CD4-positive, alpha-beta T cell treated with Interferon alpha-2 for 1 hour (primary cell): ENCODE data around the gene PRKCA.
"Not testable (repeated sequence)": the region's sequence is repeated elsewhere in the genome, so short reads cannot be mapped to it uniquely, and the experiment has no call there.

ENCODE experiments used
- DNase-seq, 2 donors: peaks; one replicate each; pipeline ENCODE4 v3.0.0-alpha.2; 2020 to 2022

PRKCA gene

DNA sequence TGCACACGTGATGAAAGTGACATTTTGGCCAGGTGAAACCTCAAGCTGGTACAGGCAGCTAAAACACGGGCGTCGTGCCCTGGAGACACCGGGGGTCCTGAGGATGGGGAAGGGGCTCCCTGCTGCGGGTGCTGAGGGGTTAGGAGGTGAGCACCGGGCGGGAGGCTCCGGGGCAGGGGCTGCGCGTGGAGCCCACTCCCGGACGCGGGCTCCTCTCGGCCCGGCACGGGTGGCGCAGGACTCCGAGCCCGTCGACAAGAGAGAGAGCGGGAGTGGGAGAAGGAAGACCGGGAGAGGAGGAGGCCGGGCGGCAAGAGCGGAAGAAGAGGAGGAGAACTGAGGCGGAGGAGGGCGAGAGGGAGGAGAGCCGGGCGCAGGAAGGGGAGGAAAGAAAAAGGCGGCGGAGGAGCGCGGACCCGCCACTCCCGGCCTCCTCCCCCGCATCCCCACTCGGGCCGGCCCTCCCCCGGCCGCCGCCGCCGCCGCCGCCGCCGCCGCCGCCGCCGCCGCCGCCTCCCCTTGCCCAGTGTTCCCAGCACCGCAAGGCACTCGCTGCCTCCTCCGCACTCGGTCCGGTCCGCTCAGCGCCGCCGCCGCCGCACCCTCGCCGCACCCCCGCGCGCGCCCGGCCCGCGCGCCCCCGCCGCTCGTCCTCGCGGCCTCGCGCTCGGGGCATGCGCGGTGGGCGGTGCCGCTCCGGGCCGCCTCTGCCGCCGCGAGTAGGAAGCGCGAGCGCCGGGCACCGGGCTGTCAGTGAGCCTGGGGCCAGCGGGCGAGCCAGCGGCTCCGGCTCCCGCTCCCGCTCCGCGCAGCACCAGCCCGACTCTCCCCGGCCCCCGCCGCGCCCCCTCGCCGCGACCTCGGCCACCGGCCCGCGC, at the start of gene PRKCA:
PRKCA (plus strand) TSS at position 750 of the 878 bp plus-strand sequence.
- peak; percentile 66 to 80 for DNase-seq

GRCh38 chr17:66253458-66253857, 49.0 kb upstream of the PRKCA start:
- not testable (repeated sequence) for DNase-seq

- peak; percentile 48 to 81 for DNase-seq
Observed at GRCh38 chr17:66255112-66255511, 47.3 kb upstream of the PRKCA start.

GRCh38 chr17:66255527-66255971, 46.9 kb upstream of the PRKCA start:
- peak in 1 of 2 donors; percentile 18 for DNase-seq

DNA sequence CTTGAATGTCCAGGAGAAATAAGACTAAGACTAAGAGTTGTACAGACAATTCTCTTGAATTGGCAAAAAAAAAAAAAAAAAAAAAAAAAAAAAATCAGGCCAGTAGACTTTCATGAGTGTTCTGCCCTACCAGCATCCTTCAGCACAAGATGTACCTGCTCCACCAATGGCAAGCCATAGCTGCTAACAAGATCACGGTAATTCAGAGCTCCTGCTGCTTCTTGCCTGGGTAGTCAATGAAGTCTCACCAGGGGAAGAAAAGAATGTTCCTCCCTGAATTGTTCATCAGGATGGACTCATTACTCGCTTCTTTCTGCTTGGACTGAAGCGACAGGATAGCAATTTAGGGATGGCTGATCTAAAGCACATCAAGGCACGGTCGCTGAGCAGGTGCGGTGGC, 42.1 kb upstream of the PRKCA start:
- no peak for DNase-seq

- no peak for DNase-seq
Observed at GRCh38 chr17:66260688-66261087, 41.7 kb upstream of the PRKCA start.

GRCh38 chr17:66262767-66263166, 39.6 kb upstream of the PRKCA start:
- DNase-seq, result no peak

DNA sequence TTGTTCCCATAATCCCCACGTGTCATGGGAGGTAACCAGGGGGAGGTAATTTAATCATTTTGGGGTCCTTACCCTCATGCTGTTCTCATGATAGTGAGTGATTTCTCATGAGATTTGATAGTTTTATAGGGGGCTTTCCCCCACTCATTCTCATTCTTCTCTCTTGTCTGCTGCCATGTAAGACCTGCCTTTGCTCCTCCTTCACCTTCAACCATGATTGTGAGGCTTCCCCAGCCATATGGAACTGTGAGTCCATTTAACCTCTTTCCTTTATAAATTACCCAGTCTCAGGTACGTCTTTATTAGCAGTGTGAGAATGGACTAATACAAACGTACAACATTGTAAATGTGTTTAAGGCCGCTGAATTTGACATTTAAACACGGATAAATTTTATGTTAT, 37.7 kb upstream of the PRKCA start:
- no peak for DNase-seq

DNA sequence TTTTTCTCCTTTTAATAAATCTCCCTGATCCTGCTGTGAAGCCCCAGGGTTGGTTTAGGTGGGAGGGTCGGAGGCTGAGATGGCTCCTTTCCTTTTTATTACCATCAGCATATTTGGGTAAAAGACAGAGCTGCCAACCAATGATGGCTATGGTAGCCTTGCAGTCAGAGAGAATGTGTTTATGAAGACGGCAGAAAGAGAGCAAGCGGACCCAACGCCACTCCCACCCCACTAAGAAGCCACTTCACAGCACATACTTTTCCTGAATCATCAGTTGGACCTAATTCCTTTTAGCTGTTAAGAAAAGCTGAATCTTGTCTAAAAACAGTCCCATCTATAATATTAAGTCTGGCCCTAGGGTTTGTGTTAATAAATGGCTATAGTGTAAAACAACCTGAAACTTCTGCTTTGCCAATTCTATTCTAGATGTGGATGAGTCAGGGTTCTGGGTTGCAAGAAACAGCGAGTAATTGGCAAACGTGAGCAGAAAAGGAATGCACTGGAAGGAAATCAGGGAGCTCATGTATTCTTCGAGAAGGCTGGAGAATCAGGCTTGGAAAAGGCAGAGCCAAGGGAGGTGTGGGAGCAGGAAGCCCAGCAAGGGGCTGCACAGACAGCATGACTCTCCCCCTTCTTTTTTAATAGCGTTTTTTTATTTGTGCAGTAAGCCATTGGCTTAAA, 34.0 kb upstream of the PRKCA start:
- DNase-seq, result no peak

- DNase-seq, result no peak
Observed at GRCh38 chr17:66270106-66270505, 32.3 kb upstream of the PRKCA start.

DNA sequence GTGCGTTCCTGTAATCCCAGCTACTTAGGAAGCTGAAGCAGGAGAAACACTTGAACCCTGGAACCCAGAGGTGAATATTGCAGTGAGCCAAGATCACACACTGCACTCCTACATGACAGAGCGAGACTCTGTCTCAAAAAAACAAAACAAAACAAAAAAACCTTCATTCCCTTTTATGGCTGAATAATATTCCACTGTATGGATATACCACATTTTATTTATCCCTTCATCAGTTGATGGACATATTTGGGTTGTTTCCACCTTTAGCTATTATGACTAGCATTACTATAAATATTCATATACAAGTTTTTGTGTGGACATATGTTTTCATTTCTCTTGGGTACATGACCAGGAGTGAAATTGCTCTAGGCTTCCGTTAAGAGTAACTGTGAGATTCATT, 30.9 kb upstream of the PRKCA start:
- DNase-seq, result no peak

DNA sequence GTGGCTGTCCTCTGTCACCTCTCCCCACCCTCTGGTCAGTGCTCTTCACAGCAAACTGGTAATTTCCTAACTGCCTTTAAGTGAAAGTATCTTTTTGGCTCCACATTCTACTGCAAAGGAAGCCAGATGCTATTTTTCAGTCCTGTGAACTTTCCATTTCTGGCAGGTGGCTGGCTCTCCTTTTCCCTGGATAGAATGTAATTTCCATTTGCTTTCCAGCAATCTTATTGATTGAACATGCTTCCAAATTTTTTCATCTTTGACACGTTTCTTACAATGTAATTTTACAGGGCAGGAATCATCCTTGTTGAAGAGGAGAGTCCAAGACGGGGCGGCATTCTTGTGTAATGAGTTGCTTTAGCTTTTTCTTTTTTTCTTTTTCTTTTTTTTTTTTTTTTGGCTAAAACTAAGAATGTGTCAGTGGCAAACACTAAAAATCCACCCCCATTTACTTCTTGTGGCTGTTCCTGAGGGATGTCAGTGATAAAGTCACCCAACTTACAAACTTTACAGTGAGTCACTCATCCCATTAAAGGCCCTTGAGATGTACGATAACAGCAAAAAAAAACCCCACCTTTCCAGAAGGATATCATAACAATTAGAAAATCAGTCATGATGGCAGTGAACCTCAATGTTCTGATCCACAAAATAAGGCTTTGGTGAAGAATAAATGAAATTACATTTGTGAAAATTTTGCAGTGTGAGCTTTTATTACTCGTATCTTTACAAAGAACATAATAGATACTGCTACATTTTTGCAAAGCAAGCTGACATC, 29.4 kb upstream of the PRKCA start:
- DNase-seq, result no peak

DNA sequence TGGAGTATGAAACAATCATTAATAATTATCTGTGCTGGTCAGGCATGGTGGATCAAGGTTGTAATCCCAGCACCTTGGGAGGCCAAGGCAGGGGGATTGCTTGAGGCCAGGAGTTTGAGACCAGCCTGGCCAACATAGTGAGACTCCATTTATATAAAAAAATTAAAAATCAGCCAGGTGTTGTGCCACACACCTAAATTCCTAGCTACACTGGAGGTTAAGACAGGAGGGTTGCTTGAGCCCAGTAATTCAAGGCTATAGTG, 28.9 kb upstream of the PRKCA start:
- no peak for DNase-seq

DNA sequence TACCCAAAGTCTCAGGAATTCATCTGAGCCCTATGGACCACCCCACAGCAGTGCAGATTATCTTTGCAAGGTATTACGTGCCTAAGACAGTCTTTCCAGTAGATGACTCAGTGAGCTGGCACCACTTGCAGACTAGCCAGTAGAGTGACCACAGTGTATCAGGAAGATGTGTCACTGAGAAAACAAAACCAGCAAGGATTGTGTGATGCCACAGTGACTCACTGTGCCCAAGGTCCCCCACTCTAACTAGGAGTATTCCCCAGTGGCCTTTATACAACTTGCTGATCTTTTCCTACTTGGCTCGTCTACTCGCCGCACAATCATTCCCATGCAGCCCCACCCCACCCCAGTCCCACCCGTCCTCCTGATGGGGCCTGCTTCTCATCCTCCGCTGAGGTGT, 26.8 kb upstream of the PRKCA start:
- DNase-seq, result no peak

GRCh38 chr17:66276328-66276937, 26.0 kb upstream of the PRKCA start:
- DNase-seq, result no peak

- DNase-seq, result no peak
Observed at GRCh38 chr17:66277191-66277590, 25.2 kb upstream of the PRKCA start.

DNA sequence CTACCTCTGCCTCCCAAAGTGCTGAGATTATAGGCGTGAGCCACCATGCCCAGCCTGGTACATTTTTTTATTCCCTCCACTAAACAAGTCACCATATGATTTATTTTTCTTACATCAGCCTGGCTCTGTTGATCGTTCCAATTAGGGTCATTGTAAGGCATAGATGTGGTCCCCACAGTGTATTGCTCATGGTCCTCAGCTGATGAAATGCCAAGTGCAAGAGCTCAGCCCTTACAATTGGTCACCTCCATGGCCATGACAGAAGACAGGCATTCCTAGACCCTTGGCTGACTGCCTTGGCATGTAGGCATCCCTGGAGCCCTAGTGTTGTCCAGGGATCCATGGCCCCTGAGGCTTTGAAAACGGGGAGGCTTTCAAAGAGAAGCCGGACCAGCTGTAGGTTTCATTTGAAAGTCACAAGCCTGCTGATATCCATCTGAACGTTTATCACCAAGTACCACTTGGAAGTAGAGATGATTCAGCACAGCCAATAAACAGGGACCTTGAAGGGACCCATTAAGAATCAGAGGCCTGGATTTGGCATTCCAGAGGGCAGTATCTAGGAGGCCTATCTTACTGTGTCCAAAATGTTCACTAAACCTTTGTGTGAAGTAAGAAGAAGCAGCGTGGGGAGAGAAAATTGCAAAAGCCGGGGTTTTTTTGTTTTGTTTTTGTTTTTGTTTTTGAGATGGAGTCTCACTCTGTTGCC, 20.6 kb upstream of the PRKCA start:
- DNase-seq, result no peak

- DNase-seq, result no peak
Observed at GRCh38 chr17:66283296-66283934, 19.0 kb upstream of the PRKCA start.

DNA sequence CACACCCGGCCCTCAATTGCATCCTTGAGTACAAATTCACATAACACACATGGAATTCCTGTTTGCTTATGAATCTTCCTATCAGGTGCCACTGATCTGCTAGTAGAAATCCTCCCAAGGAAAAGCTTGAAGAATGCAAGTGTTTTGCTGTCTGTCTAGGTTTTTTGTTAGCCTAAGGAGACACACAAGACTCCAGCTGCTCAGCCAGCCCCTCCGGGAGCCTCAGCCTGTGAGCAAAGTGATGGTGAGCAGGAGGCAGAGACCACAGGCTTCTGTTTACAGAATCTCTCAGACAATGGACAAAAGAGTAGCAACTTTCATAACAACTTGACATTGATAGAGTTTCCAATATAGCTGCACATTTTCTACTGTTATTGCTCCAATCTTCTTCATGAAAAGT, 18.4 kb upstream of the PRKCA start:
- no peak for DNase-seq

DNA sequence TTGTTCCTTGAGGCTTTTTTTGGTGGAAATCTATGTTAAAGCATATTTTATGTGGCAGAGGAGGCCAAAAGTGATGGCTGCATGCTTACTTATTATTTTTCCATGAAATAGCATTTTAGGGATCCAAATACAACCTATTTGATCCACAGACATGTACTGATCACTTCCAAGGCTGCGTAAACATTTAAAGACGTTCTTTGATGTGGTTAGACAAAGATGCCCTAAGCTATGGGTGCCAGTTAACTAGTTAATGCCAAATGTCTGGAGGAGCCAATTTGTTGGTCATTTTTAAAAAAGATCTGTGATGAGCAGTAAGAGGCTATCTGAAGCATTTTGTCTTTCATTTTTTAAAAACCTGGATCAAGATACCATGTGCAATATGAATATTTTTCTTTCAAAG, 17.3 kb upstream of the PRKCA start:
- DNase-seq, result no peak

DNA sequence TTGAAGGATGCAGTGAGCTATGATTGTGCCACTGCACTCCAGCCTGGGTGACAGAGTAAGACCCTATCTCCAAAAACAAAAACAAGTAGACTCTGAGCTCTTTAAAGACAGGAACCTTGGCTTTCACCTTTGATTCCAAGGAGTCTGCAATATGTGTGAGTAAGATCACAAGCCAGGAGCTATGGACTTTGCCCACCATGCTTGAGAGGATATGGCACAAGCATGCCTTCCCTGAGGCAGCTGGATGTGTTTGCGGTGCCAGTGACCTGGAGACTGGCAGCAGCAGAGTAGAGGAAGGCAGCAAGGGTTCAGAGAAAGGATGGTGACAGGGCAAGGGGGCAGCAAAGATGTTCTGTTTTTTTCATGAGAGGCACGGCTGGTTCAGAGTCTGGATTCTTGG, 14.5 kb upstream of the PRKCA start:
- no peak for DNase-seq

DNA sequence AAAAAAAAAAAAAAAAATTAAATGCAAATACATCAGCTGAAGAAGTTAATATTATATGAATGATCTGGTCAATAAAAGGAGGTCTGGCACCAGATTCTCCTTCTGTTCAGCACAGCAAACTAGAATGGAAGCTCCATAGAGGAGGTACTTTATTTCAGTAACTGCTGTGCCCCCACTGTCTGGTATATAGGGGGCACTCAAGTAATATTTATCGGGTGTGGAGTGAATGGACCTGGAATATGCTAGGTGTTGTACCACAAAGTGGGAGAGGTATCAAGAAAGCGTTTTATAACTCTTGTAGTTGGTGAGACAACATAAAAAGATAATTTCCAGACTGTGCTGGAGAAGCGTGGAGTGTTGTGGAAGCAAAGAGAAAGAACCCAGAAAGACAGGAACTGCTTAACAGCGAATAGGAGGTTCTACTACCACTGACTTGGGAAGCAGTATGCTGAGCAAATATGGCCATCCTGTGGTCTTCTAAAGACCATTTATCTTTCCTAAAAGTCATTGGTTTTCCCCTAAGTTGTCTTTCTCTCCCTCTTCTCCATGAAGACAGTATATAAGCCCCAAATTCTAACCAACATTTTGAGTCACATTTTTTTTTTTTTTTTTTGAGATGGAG, 12.2 kb upstream of the PRKCA start:
- no peak for DNase-seq
